ENCODE results near the gene POLR2L.
A peak's percentile ranks its signal among the peaks of the same experiment; 100 is the strongest.

The POLR2L gene

GRCh38 chr11:838441-839279, 3.7 kb downstream of the POLR2L start:
- DNase-seq (ENCODE audit: low spot score), result no peak

- DNase-seq (ENCODE audit: low spot score), result no peak
Measured at GRCh38 chr11:837990-838307, 4.4 kb downstream of the POLR2L start.

- DNase-seq (ENCODE audit: low spot score), result no peak
Measured at GRCh38 chr11:837189-837989, 4.9 kb downstream of the POLR2L start.

DNA sequence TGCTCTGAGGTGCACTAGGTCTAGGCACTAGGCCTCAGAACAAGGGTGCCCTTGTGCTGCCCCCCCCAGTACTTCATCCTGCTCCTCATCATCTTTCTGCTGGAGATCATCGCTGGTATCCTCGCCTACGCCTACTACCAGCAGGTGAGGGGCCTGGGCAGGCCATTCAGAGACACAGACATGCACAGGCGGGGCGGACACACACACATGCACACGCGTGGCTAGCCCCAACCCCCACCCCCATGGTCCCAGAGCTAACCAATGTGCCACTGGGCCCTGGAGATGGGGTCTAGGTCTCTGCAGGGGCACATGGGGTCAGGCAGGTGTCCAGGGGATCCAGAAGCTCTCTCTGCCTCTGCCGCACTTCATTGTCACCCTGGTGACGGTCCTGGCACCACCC, 5.6 kb downstream of the POLR2L start:
- no peak for DNase-seq (ENCODE audit: low spot score)

DNA sequence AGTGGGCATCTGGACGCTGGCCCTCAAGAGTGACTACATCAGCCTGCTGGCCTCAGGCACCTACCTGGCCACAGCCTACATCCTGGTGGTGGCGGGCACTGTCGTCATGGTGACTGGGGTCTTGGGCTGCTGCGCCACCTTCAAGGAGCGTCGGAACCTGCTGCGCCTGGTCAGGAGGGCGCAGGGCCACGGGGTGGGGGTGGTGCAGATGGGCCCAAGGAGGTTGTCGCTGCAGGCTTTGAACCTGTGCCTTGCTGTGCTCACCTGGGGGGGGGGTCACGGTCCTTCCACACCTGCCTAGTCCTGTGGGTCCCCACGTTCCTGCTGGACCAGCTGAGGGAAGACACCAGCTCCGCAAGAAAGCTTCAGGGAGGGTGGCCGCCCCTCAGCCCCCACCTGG, 6.1 kb downstream of the POLR2L start:
- no peak for DNase-seq (ENCODE audit: low spot score)

DNA sequence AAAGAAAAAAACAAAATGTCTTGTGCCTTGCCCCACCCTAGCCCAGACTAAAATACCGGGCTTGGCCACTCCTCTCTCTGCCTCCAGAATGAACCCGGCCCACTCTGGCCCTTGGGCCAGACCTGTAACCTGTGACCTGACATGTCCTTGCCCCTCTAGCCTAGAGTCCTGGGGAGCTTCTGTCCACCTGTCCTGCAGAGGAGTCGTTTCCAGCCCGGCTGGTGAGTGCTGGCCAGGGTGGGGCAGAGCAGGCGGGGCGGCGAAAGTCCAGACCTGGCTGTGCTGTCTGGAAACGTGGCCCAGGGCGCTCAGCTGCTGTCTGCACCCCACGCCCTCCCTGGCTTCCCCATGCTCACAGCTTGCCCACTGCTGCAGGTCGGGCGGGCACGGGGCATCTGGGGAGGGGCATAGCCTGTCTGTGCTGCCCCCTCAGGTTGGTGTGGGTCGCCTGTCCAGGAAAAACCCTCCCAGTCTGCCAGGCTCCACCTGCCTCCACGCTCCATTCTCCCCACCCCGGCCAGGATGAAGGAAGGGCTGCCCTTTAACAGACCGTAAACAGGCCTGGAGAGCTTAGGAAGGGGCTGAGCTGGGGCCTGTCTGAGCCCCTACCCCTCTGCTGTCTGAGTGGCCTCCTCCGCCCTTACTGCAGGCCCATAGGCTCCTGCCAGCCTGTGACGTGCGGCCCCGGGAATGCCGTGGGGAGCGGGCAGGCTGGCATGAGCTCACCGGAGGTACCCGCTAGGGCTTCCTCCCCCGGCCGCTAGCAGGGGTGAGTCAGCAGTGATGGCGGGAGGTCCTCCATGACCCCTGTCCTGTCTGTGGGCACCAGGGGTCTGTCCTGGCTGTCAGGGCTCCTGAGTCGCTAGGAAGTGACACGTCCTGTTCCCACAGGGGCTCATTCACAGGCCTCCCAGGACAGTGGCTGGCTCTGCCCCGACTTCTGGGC, 7.7 kb downstream of the POLR2L start:
- no peak for DNase-seq (ENCODE audit: low spot score)

DNA sequence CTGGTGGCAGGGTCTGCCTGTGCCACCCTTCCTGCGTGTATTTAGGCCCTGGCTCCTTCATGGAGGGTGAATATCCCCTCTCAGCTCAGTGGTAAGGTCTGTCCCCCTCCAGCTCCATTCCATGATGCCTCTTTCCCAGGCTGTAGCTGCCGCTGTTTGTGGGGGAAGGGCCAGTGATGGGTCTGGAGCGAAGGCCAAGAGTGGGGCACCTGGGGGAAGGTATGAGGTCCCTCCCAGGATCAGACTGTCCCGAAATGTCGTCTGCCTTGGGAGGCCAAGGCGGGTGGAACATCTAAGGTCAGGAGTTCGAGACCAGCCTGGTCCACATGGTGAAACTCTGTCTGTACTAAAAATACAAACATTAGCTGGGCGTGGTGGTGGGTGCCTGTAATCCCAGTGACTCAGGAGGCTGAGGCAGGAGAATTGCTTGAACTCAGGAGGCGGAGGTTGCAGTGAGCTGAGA, 8.4 kb downstream of the POLR2L start:
- no peak for DNase-seq (ENCODE audit: low spot score)

GRCh38 chr11:833114-833791, 9.1 kb downstream of the POLR2L start:
- no peak for DNase-seq (ENCODE audit: low spot score)

DNA sequence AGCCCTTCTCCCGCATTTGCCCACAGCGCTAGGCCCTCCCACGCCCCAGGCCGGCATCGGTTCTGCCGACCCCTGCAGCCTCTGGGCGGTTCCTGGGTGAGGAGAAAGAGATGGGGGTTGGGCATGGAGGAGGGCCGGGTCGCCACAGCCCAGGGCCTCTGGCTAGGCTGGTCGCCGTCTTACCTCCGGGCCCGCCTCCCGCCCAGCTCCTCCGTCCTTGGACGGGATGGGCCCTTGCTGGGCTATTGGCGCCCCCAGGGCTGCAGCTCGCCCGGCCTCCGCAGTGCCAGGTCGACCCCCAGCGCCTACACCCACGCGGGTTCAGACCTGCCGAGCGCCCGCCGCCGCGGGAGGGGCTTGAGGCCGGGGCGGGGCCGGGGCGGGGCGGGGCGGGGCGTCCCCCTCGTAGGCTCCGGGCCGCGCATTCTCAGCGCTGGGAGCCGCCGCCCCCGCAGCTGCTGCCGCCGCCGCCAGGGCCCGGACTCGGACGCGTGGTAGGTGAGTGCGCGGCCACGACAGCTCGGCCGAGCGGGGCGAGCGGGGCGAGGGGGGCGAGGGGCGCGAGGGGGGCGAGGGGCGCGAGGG, 9.7 kb downstream of the POLR2L start, which contains the start of gene CD151:
Gene CD151, plus strand, starts transcription at position 424 of the 585 bp plus-strand sequence. CDS start 3,118 bp downstream, outside the sequence.
- DNase-seq (ENCODE audit: low spot score), result peak; percentile 39

DNA sequence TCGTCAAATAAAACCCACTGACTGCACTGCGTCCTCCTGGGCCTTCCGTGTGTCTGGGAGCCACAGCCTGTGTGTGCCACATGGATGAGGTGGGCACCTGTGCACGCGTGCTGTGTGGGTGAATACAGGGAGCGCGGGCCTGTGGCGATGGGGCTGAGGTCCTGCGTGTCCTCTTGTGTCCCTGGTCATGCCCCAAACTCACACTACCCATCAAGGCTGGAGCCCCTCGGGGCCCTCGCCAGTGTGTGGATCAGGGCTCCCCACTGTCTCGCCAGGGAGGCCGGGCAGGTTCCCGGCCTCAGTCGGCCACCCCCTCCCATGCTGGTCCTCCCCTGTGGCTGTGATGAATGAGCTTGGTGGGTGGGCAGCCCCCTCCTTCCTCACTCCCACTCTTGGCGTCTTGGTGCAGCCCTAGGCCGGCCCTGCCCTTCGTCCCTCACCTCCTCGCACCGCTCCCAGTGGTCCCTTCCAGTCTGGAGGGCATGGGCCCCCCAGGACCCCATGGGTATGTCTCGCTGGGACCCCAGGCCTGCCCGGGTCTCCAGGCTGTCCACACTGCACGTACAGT, 10.3 kb downstream of the POLR2L start:
- no peak for DNase-seq (ENCODE audit: low spot score)

DNA sequence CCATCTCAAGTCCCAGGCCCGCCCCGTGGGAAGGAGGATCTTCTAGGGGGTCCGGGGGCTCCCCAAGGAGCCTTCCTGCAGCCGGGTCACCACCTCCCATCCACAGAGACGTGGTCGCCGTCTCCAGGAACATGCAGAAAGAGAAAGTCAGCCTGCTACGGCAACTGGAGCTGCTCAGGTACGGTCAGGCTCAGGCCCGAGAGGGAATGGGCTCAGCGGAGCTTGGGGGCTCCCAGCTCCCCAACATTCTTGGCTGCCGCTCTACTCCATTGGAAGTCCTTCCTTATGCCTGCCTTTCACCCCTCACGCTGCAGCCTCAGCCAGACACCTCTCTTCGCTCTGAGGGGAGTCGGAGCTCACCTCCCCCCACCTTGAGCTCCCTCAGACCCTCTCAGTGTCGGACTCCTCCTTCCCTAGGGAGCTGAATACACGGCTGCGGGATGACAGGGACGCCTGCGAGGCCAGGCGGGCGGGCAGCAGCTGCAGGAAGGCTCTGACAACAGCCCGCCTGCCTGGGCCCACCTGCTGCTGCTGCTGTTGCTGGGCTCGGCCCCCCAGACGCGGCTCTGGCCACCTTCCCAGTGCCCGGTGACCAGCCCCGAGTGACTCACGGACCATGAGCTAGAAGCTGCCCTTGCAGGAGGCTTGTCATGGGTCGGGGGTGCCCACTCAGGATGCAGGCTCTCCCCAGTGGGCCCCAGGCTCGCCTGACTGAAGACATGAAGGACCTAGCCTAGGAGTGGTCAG, 11.0 kb downstream of the POLR2L start:
- DNase-seq (ENCODE audit: low spot score), result no peak

DNA sequence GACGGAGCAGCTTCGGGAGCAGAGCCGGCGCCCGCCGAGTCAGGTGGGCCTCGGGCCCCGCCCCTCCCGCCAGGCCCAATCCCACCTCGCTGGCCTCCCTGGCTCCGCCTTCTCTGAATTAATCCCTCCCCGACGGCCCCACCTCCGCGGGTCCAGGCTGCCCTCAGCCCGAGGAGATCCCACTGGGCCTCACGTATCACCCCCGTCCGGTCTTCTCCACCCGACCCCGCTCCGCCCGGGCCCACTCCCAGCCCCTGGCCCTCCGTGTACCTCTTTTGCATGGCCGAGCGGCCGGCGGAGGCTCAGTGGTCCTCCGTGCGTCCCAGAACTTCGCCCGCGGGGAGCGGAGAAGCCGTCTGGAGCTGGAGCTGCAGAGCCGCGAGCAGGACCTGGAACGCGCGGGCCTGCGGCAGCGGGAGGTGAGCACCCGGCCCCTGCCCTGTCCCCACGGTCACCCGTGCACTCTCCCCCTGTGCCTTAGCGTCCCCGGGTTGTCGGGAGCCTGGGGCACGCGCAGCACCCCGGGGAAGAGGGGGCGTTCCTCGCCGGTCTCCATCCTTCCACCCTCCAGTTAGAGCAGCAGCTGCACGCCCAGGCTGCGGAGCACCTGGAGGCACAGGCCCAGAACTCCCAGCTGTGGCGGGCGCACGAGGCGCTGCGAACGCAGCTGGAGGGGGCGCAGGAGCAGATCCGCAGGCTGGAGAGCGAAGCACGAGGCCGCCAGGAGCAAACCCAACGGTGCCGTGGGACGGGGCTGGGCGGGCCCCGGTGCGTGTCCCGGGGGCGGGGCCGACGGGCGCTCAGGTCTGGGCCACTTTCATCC, 11.8 kb downstream of the POLR2L start:
- peak; percentile 55 for DNase-seq (ENCODE audit: low spot score)

DNA sequence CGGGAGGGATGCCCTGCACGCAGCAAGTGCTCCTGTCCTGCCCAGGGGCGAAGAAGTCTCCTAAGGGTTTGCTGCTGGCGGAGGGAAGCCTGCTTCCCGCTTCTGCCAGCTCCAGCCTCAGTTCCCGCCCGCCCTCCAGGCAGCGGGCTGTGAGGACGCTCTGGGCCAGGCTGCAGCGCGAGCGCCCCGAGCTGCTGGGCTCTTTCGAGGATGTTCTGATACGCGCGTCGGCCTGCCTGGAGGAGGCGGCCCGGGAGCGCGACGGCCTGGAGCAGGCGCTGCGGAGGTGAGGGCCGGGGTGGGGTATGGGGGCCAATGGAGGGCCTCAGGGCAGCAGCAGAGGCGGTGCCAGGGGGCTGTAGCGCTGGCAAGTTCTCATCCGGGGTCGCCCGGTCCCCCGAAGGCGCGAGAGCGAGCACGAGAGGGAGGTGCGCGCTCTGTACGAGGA, 12.5 kb downstream of the POLR2L start:
- no peak for DNase-seq (ENCODE audit: low spot score)

DNA sequence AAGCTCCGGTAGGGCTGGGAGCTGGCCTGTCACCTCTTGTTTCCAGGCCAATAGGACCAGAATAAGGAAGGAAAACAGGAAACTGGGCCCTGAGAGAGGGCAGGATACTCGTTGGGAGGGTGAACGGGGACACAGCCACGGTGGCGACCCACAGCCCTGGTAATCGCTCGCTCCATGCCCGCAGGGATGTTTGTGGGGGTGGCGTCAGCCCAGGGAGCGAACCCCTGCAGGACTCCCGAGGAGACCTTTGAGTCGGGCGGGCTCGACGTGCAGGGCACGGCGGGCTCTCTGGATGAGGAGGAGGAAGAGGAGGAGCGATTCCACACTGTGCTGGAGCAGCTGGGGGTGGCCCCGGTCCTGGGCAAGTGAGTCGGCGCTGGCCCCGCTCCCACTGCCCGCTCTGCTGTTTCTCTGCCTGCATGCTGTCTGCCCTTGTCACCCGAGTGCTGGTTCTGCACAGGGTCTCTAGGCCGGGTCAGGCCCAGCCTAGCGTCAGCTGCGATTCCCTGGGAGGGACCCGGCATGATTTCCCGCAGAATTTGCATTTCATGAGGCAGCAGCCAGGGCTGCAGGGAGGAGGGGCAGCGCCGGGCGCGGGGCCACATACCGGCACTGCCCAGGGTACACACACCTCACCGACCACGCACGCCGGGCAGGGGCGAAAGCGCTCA, 13.0 kb downstream of the POLR2L start:
- DNase-seq (ENCODE audit: low spot score), result no peak

- no peak for DNase-seq (ENCODE audit: low spot score)
Measured at GRCh38 chr11:828506-829175, 13.7 kb downstream of the POLR2L start.

- DNase-seq (ENCODE audit: low spot score), result no peak
Measured at GRCh38 chr11:827897-828192, 14.5 kb downstream of the POLR2L start, which contains the start of gene CRACR2B. TSS of gene CRACR2B (plus strand) at chr11:827919. CDS start at chr11:828608, 689 bp downstream.

- no peak for DNase-seq (ENCODE audit: low spot score)
Measured at GRCh38 chr11:827146-827896, 15.0 kb downstream of the POLR2L start.
